PC-3 (cell line): ENCODE measurements around the gene GALNT18. TPM values are rescaled to one million over a fixed set of nuclear protein-coding genes. Genes with fewer than 3 reads are reported as not detected.

Source experiments
- ATAC-seq: fragments of 200-7000 bp; cut with Tn5 transposase; 2 replicates; pipeline ENCODE4 v1.9.1; 2020; ENCODE audit warnings: mild to moderate bottlenecking, moderate library complexity
- BruUV-seq: library from RNA; stranded (reverse); fragments of 400-500 nt; replicated peaks from 2 replicates; lab custom pipeline; 2021; lab: Mats Ljungman, UMichigan
- CTCF ChIA-PET: fragments of 300-600 bp; sonication (Branson Sonifier 250); formaldehyde crosslinking; loops from one replicate; lab custom pipeline; 2022; ENCODE audit warnings: antibody characterized with exemption; lab: Charles Lee
- POLR2A ChIA-PET: fragments of 300-600 bp; sonication (Branson Sonifier 250); formaldehyde crosslinking; loops from one replicate; lab custom pipeline; 2022; ENCODE audit warnings: antibody characterized with exemption; ENCODE audit not compliant: unreplicated experiment; lab: Charles Lee
- DNase-seq: peaks from one replicate; pipeline ENCODE4 v3.0.0-alpha.2; 2015
- H2AFZ ChIP-seq: fragments of 300-600 bp; sonication (generic); 2 replicates; pipeline ENCODE4 v1.6.0; 2016; ENCODE audit warnings: antibody characterized with exemption, low read length
- H3F3A ChIP-seq: fragments of 300-600 bp; sonication (generic); one replicate; pipeline ENCODE4 v1.6.0; 2017; ENCODE audit warnings: antibody characterized with exemption, low read length, control low read depth, mild to moderate bottlenecking; ENCODE audit not compliant: unreplicated experiment
- H3K27ac ChIP-seq: fragments of 300-600 bp; sonication (generic); 2 replicates; pipeline ENCODE4 v1.5.1; 2016; ENCODE audit warnings: mild to moderate bottlenecking, low read length
- H3K27me3 ChIP-seq: fragments of 300-600 bp; sonication (generic); 2 replicates; pipeline ENCODE4 v1.6.1; 2016; ENCODE audit warnings: low read length, mixed read lengths
- H3K36me3 ChIP-seq: fragments of 300-600 bp; sonication (generic); 2 replicates; pipeline ENCODE4 v1.6.1; 2016; ENCODE audit warnings: low read depth, mixed run types, low read length, mixed read lengths
- H3K4me1 ChIP-seq: fragments of 300-600 bp; sonication (generic); 2 replicates; pipeline ENCODE4 v1.5.1; 2016; ENCODE audit warnings: low read length; ENCODE audit not compliant: insufficient read depth
- H3K4me2 ChIP-seq: fragments of 300-600 bp; sonication (generic); 2 replicates; pipeline ENCODE4 v1.6.0; 2016; ENCODE audit warnings: low read length
- H3K4me3 ChIP-seq: fragments of 300-600 bp; sonication (generic); 2 replicates; pipeline ENCODE4 v1.5.1; 2016; ENCODE audit warnings: mild to moderate bottlenecking, low read length, mixed read lengths
- H3K79me2 ChIP-seq: fragments of 300-600 bp; sonication (generic); 2 replicates; pipeline ENCODE4 v1.6.1; 2017; ENCODE audit warnings: low read length, mixed read lengths
- H3K9ac ChIP-seq: fragments of 300-600 bp; sonication (generic); 2 replicates; pipeline ENCODE4 v1.6.0; 2016; ENCODE audit warnings: mild to moderate bottlenecking, low read length
- H3K9me2 ChIP-seq: fragments of 300-600 bp; sonication (generic); replicated peaks from 2 replicates; pipeline ENCODE4 v1.6.1; 2016; ENCODE audit warnings: mixed run types, low read length, mixed read lengths
- H3K9me3 ChIP-seq: fragments of 300-600 bp; sonication (generic); 2 replicates; pipeline ENCODE4 v1.6.1; 2016; ENCODE audit warnings: low read length, mixed read lengths
- H4K20me1 ChIP-seq: fragments of 300-600 bp; sonication (generic); 2 replicates; pipeline ENCODE4 v1.6.1; 2016; ENCODE audit warnings: low read length, mixed read lengths
- EZH2 ChIP-seq: fragments of 300-600 bp; sonication (generic); IDR thresholded peaks from one replicate; pipeline ENCODE4 v1.6.1; 2017; ENCODE audit warnings: antibody characterized with exemption, mild to moderate bottlenecking, low read length; ENCODE audit not compliant: unreplicated experiment
- EZH2phosphoT487 ChIP-seq: fragments of 300-600 bp; sonication (generic); IDR thresholded peaks from 2 replicates; pipeline ENCODE4 v1.6.1; 2018; ENCODE audit warnings: mild to moderate bottlenecking, antibody characterized with exemption, low read length, borderline replicate concordance
- intact Hi-C: fragments of 100-400 bp; cut with micrococcal nuclease; formaldehyde crosslinking; loops from 2 replicates; pipeline ENCODE4 v1.9.0; 2023
- total RNA-seq: library from RNA; depleted of rRNA; stranded (reverse); fragments of >200 nt; gene quantifications from 2 replicates; pipeline ENCODE4 v1.2.3, GENCODE V29; 2014
- TF ChIP-seq, protein P1 (sequence below): fragments of 300-600 bp; sonication (generic); conservative IDR thresholded peaks from 2 replicates; pipeline ENCODE4 v1.5.1; 2017; ENCODE audit warnings: antibody characterized with exemption, low read depth, mild to moderate bottlenecking, low read length

Gene GALNT18
- total RNA-seq, 1 experiment from 2014 or later, result 34.5 TPM

DNA sequence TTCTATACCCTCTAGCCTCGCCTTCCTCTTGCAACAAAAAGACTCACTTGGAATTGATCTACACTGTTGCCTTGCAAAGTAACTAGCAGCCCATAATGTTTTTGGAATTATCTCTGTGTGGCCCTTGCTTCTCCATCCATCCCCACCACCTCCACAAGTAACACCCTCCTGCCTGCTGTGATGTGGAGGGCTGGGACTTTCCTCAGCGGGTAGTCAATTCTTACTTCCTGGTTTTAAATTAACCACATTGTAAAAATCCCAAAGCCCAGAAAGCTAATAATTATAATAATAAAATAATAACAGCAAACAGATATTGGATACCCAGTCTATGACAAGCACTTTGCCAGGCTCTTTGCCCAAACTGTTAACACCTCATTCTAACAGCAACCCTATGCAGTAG is 40.8 kb upstream of the GALNT18 start:
- H3K9ac ChIP-seq, result no peak overlapping the region
- POLR2A ChIA-PET, result interaction anchor here (0.6 kb wide), 1 partner anchor 1165 kb away, joined by 3 read pairs; no protein-coding TSS in a partner anchor
- no peak overlapping the region for H2AFZ ChIP-seq
- no peak overlapping the region for H3K4me3 ChIP-seq
- H3K27me3 ChIP-seq, result peaks cover 53% of the 10 kb centered on the region
- no peaks in the 10 kb centered on the region for H3K4me1 ChIP-seq
- intact Hi-C loops, result no loop called here
- H4K20me1 ChIP-seq, result no peaks in the 10 kb centered on the region
- no peaks in the 10 kb centered on the region for H3K79me2 ChIP-seq
- no peaks in the 10 kb centered on the region for H3F3A ChIP-seq
- ATAC-seq, result no peak
- H3K4me2 ChIP-seq, result no peak overlapping the region
- no peak for TF ChIP-seq EZH2phosphoT487
- TF ChIP-seq, protein P1, sequence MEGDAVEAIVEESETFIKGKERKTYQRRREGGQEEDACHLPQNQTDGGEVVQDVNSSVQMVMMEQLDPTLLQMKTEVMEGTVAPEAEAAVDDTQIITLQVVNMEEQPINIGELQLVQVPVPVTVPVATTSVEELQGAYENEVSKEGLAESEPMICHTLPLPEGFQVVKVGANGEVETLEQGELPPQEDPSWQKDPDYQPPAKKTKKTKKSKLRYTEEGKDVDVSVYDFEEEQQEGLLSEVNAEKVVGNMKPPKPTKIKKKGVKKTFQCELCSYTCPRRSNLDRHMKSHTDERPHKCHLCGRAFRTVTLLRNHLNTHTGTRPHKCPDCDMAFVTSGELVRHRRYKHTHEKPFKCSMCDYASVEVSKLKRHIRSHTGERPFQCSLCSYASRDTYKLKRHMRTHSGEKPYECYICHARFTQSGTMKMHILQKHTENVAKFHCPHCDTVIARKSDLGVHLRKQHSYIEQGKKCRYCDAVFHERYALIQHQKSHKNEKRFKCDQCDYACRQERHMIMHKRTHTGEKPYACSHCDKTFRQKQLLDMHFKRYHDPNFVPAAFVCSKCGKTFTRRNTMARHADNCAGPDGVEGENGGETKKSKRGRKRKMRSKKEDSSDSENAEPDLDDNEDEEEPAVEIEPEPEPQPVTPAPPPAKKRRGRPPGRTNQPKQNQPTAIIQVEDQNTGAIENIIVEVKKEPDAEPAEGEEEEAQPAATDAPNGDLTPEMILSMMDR, result no peak
- BruUV-seq, result no TSS peak
- CTCF ChIA-PET, result no interaction called here
- no peak for DNase-seq
- H3K9me2 ChIP-seq, result no peaks in the 10 kb centered on the region
- H3K36me3 ChIP-seq, result no peaks in the 10 kb centered on the region
- no peaks in the 10 kb centered on the region for H3K9me3 ChIP-seq
- no peak overlapping the region for H3K27ac ChIP-seq

DNA sequence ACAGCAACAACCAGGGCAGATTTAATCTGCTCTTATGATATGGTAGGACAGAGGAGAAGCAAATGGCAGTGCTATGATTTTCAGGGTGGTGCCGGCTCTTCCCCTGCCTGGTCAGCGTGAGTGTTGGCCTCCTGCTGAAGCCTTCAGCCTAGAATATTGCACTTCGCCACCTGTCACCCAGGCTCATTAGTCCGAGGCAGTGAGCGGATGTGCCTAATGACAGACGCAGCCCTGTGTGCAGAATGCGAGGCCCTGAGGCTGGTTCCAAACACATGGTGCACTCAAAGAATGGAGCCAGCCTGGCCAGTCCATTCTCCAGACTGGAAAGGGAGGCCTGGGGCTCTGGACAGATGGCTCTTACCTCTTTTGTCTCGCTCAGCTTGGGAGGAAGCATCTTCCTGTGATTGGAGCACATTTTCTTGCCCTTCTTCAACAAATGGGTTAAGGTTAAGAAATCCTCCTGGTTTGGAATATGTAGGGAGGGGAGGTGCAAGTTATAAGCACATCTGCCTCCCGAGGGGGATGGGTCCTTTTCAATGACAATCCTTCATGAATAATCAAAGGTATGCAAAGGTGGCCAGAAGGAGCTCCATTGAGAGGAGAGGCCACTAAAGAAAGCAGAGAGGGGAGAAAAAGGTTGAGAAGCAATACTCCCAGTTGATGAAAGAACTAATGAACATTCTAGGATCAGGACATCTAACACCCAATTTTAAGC is 39.7 kb upstream of the GALNT18 start:
- no peak for ATAC-seq
- peaks cover 42% of the 10 kb centered on the region for H3K27me3 ChIP-seq
- no TSS peak for BruUV-seq

DNA sequence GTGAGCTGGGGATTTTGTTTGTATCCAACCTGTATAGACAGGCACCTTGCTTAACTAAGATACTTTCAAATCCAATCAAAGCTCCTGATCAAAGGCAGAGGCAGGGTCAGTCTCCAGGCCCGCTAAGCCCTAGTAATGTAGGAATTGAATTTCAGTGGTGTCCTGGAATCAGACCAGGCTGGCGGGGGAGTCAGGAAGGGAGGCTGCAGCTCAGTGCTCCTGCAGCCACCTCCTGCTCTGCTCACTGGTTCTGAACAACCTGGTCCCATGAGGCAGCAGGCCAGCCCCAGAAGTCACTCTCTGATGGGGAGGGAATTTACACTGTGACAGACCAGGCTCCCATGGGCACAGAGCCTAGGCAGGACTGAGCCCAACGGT is 38.5 kb upstream of the GALNT18 start:
- no peaks in the 10 kb centered on the region for H3K9me3 ChIP-seq
- DNase-seq (no peak), ATAC-seq (no peak)
- H3F3A ChIP-seq, result no peaks in the 10 kb centered on the region
- POLR2A ChIA-PET, result no interaction called here
- peaks cover 32% of the 10 kb centered on the region for H3K27me3 ChIP-seq
- no peak overlapping the region for H2AFZ ChIP-seq
- CTCF ChIA-PET, result no interaction called here
- TF ChIP-seq EZH2, result no peak
- no peak for TF ChIP-seq EZH2phosphoT487
- no peaks in the 10 kb centered on the region for H3K36me3 ChIP-seq
- no peaks in the 10 kb centered on the region for H3K9me2 ChIP-seq
- BruUV-seq, result no TSS peak
- H3K4me1 ChIP-seq, result no peaks in the 10 kb centered on the region
- H3K27ac ChIP-seq, result no peak overlapping the region
- no peaks in the 10 kb centered on the region for H4K20me1 ChIP-seq
- H3K9ac ChIP-seq, result no peak overlapping the region
- intact Hi-C loops, result no loop called here
- no peak overlapping the region for H3K4me2 ChIP-seq
- no peak overlapping the region for H3K4me3 ChIP-seq
- no peaks in the 10 kb centered on the region for H3K79me2 ChIP-seq

More for the DNA sequence above, 39.7 kb upstream of the GALNT18 start:
- no peak for DNase-seq
- no peak overlapping the region for H3K4me2 ChIP-seq
- H3K79me2 ChIP-seq, result no peaks in the 10 kb centered on the region
- POLR2A ChIA-PET, result no interaction called here
- TF ChIP-seq EZH2 (no peak), EZH2phosphoT487 (no peak)
- H3F3A ChIP-seq, result no peaks in the 10 kb centered on the region
- H3K9me3 ChIP-seq, result no peaks in the 10 kb centered on the region
- H3K27ac ChIP-seq, result no peak overlapping the region
- no peaks in the 10 kb centered on the region for H4K20me1 ChIP-seq
- no peaks in the 10 kb centered on the region for H3K4me1 ChIP-seq
- CTCF ChIA-PET, result no interaction called here
- intact Hi-C loops, result no loop called here
- H3K9ac ChIP-seq, result no peak overlapping the region
- H3K36me3 ChIP-seq, result no peaks in the 10 kb centered on the region
- no peak overlapping the region for H2AFZ ChIP-seq
- no peak overlapping the region for H3K4me3 ChIP-seq
- H3K9me2 ChIP-seq, result no peaks in the 10 kb centered on the region
